Smooth muscle cell (in vitro differentiated cells): Measurements from ENCODE around the gene ADAM12. TPM values are rescaled to one million over a fixed set of nuclear protein-coding genes. Genes with fewer than 3 reads are reported as not detected.

ENCODE experiments used
- DNase-seq: peaks from one replicate; lab custom pipeline; 2025; ENCODE audit not compliant: unreplicated experiment; lab: John Stamatoyannopoulos, UW
- H2AFZ ChIP-seq: fragments of 200-600 bp; sonication (generic); 2 replicates; pipeline ENCODE4 v1.6.0; 2016; ENCODE audit warnings: antibody characterized with exemption, low read depth, mild to moderate bottlenecking
- H3F3A ChIP-seq: fragments of 200-600 bp; sonication (generic); 2 replicates; pipeline ENCODE4 v1.6.0; 2017; ENCODE audit warnings: antibody characterized with exemption, low read depth
- H3K27ac ChIP-seq: fragments of 200-600 bp; sonication (generic); 2 replicates; pipeline ENCODE4 v1.5.1; 2016; ENCODE audit warnings: low read depth, mild to moderate bottlenecking
- H3K27me3 ChIP-seq: fragments of 200-600 bp; sonication (generic); 2 replicates; pipeline ENCODE4 v1.6.1; 2016; ENCODE audit warnings: low read depth, mild to moderate bottlenecking
- H3K36me3 ChIP-seq: fragments of 200-600 bp; sonication (generic); 2 replicates; pipeline ENCODE4 v1.5.1; 2016; ENCODE audit warnings: low read depth
- H3K4me1 ChIP-seq: fragments of 200-600 bp; sonication (generic); 2 replicates; pipeline ENCODE4 v1.5.1; 2016; ENCODE audit warnings: low read depth
- H3K4me2 ChIP-seq: fragments of 200-600 bp; sonication (generic); 2 replicates; pipeline ENCODE4 v1.6.0; 2016; ENCODE audit warnings: mild to moderate bottlenecking
- H3K4me3 ChIP-seq: fragments of 200-600 bp; sonication (generic); 2 replicates; pipeline ENCODE4 v1.5.1; 2016; ENCODE audit warnings: mild to moderate bottlenecking
- H3K79me2 ChIP-seq: fragments of 200-600 bp; sonication (generic); 2 replicates; pipeline ENCODE4 v1.6.0; 2016; ENCODE audit warnings: low read depth, mild to moderate bottlenecking
- H3K9ac ChIP-seq: fragments of 200-600 bp; sonication (generic); 2 replicates; pipeline ENCODE4 v1.6.0; 2016; ENCODE audit warnings: low read depth
- H3K9me3 ChIP-seq: fragments of 200-600 bp; sonication (generic); replicated peaks from 2 replicates; pipeline ENCODE4 v1.5.1; 2016; ENCODE audit warnings: low read depth
- H4K20me1 ChIP-seq: fragments of 200-600 bp; sonication (generic); 2 replicates; pipeline ENCODE4 v1.6.0; 2016; ENCODE audit warnings: low read depth
- CTCF ChIP-seq: fragments of 200-600 bp; sonication (generic); IDR thresholded peaks from 2 replicates; pipeline ENCODE4 v1.5.1; 2017; ENCODE audit warnings: borderline replicate concordance, mild to moderate bottlenecking, antibody characterized with exemption; ENCODE audit not compliant: insufficient read depth, poor library complexity, severe bottlenecking
- WGBS: methylation state at CpG from one replicate; pipeline ENCODE4 v1.1.7; 2016; ENCODE audit warnings: low lambda C conversion rate; 5-methylcytosine and 5-hydroxymethylcytosine counted together
- polyA plus RNA-seq: library from polyadenylated mRNA; unstranded; fragments of >200 nt; fragmentation: Nextera tagmentation; extraction: Ambion mirVana; gene quantifications from 2 replicates; pipeline ENCODE4 v1.2.1, GENCODE V29; 2016
- total RNA-seq: library from RNA; depleted of rRNA; stranded (reverse); fragments of >200 nt; gene quantifications from 2 replicates; pipeline ENCODE4 v1.2.3, GENCODE V29; 2014

The ADAM12 gene
- total and polyA plus RNA-seq, 2 experiments from 2014 or later: 40.0 to 54.3 TPM

GRCh38 chr10:126227762-126228134, 160.5 kb downstream of the ADAM12 start:
- DNase-seq: no peak
- H3K27ac ChIP-seq: peak overlapping the region; percentile 72
- H3K4me3 ChIP-seq: no peak overlapping the region
- peak overlapping the region; percentile 50 for H3K4me2 ChIP-seq
- peak overlapping the region; percentile 46 for H3K9ac ChIP-seq
- no peak for TF ChIP-seq CTCF
- no peak overlapping the region for H2AFZ ChIP-seq
- no peaks in the 10 kb centered on the region for H4K20me1 ChIP-seq
- H3K79me2 ChIP-seq: peaks cover 24% of the 10 kb centered on the region
- peaks cover 27% of the 10 kb centered on the region for H3K4me1 ChIP-seq
- 53% methylated on average over 2 of the region's 2 CpGs for WGBS
- no peaks in the 10 kb centered on the region for H3F3A ChIP-seq
- H3K27me3 ChIP-seq: no peaks in the 10 kb centered on the region
- H3K36me3 ChIP-seq: no peaks in the 10 kb centered on the region
- H3K9me3 ChIP-seq: no peaks in the 10 kb centered on the region

DNA sequence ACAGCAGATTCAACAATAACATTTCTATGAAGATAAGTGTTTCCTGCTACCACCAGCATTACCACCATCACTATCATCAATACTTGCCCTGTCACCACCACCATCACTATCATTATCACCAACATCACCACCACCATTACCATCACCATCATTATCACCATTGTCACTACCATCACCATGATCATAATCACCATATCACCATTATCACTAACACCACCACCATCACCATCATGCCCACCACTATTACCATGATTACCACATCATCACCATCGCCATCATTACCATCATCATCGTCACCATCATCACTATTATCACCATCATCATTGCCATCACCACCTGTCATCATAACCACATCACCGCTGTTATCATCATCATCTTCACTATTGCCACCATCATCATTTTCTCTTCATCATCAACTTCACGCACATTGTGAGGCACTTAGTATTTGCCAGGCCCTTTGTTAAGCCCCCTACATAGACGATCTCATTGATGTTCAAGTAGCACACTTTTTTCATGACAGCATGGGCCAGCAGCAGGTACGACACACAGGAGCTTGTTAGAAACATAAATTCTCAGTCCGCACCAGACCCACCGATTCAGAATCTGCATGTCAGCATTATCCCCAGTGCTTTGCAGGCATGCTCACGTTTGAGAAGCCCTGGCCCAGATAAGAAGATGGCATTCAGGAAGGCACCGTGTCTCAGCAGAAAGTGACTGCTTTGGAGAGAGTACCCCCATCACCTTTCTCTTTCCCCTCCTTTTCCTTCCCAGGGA, 161.1 kb downstream of the ADAM12 start:
- Histone ChIP-seq H3K36me3 (no peaks in the 10 kb centered on the region), H3K4me3 (no peak overlapping the region), H3K9me3 (no peaks in the 10 kb centered on the region), H4K20me1 (no peaks in the 10 kb centered on the region), H3K79me2 (peaks cover 23% of the 10 kb centered on the region), H3F3A (no peaks in the 10 kb centered on the region), H3K27ac (peak overlapping the region; percentile 72), H3K4me1 (peaks cover 27% of the 10 kb centered on the region), H3K27me3 (no peaks in the 10 kb centered on the region), H3K4me2 (no peak overlapping the region), H2AFZ (no peak overlapping the region), H3K9ac (peak overlapping the region; percentile 46)
- DNase-seq: no peak
- WGBS: 89% methylated on average over 10 of the region's 10 CpGs
- TF ChIP-seq CTCF: no peak

DNA sequence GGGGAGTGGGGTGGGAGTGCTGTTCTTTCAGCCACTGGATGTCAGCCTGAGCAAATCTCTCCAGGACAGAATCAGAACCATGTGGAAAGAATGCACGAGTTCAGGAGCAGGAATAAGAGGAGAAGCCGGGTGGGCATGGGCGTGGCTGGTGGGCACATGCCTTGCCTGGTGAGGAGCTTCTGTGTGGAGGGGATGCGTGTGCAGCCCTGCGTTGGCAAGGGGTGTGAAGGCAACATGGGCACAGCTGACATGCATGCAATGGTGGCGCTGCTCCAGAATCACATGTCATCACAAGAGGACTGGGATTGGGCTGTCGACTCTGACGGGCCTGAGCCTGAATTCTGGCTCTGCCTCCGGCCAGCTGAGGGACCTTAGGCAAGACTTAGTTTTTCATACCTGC, 162.1 kb downstream of the ADAM12 start:
- no peaks in the 10 kb centered on the region for H3K9me3 ChIP-seq
- no peak overlapping the region for H3K27ac ChIP-seq
- no peak overlapping the region for H3K9ac ChIP-seq
- no peaks in the 10 kb centered on the region for H4K20me1 ChIP-seq
- TF ChIP-seq CTCF: no peak
- no peaks in the 10 kb centered on the region for H3K27me3 ChIP-seq
- peaks cover 23% of the 10 kb centered on the region for H3K79me2 ChIP-seq
- no peaks in the 10 kb centered on the region for H3F3A ChIP-seq
- no peak overlapping the region for H2AFZ ChIP-seq
- H3K4me1 ChIP-seq: peaks cover 27% of the 10 kb centered on the region
- no peak overlapping the region for H3K4me3 ChIP-seq
- no peak overlapping the region for H3K4me2 ChIP-seq
- no peaks in the 10 kb centered on the region for H3K36me3 ChIP-seq
- WGBS: 97% methylated on average over 9 of the region's 9 CpGs
- no peak for DNase-seq

GRCh38 chr10:126225672-126226008, 162.6 kb downstream of the ADAM12 start:
- H3K4me1 ChIP-seq: peaks cover 27% of the 10 kb centered on the region
- H4K20me1 ChIP-seq: no peaks in the 10 kb centered on the region
- peak overlapping the region; percentile 28 for H3K27ac ChIP-seq
- H3K79me2 ChIP-seq: peaks cover 25% of the 10 kb centered on the region
- H3K36me3 ChIP-seq: no peaks in the 10 kb centered on the region
- no peak for TF ChIP-seq CTCF
- H3K4me3 ChIP-seq: no peak overlapping the region
- H3K9ac ChIP-seq: no peak overlapping the region
- no peaks in the 10 kb centered on the region for H3K9me3 ChIP-seq
- no peaks in the 10 kb centered on the region for H3F3A ChIP-seq
- no peak overlapping the region for H3K4me2 ChIP-seq
- H2AFZ ChIP-seq: no peak overlapping the region
- WGBS: 57% methylated on average over 9 of the region's 9 CpGs
- no peaks in the 10 kb centered on the region for H3K27me3 ChIP-seq
- no peak for DNase-seq
